Fibroblast of mammary gland (primary cell): ENCODE results near the gene FHIP1B.
A peak's percentile ranks its signal among the peaks of the same experiment; 100 is the strongest.
"Not testable (repeated sequence)": the region's sequence is repeated elsewhere in the genome, so short reads cannot be mapped to it uniquely, and the experiment has no call there.

Experiments
- DNase-seq: peaks from one replicate; pipeline ENCODE4 v3.0.0-alpha.2; 2010; ENCODE audit warnings: low read depth
- H3K4me3 ChIP-seq: 2 replicates; pipeline ENCODE4 v1.5.1; 2011; ENCODE audit warnings: low read depth, mild to moderate bottlenecking, low read length, moderate library complexity; ENCODE audit not compliant: control insufficient read depth
- TF ChIP-seq, protein P1 (sequence below): conservative IDR thresholded peaks from 2 replicates; pipeline ENCODE4 v1.5.1; 2011; ENCODE audit warnings: low read depth, low read length, inconsistent platforms; ENCODE audit not compliant: control insufficient read depth, insufficient read depth

Gene FHIP1B

GRCh38 chr11:6251990-6252473 lies 17.6 kb upstream of the FHIP1B start:
- H3K4me3 ChIP-seq: no peak overlapping the region
- TF ChIP-seq, protein P1, sequence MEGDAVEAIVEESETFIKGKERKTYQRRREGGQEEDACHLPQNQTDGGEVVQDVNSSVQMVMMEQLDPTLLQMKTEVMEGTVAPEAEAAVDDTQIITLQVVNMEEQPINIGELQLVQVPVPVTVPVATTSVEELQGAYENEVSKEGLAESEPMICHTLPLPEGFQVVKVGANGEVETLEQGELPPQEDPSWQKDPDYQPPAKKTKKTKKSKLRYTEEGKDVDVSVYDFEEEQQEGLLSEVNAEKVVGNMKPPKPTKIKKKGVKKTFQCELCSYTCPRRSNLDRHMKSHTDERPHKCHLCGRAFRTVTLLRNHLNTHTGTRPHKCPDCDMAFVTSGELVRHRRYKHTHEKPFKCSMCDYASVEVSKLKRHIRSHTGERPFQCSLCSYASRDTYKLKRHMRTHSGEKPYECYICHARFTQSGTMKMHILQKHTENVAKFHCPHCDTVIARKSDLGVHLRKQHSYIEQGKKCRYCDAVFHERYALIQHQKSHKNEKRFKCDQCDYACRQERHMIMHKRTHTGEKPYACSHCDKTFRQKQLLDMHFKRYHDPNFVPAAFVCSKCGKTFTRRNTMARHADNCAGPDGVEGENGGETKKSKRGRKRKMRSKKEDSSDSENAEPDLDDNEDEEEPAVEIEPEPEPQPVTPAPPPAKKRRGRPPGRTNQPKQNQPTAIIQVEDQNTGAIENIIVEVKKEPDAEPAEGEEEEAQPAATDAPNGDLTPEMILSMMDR: no peak
- peak; percentile 55 for DNase-seq

- TF ChIP-seq, protein P1: peak; percentile 96
- peak; percentile 68 for DNase-seq
Observed at GRCh38 chr11:6251120-6251733, 16.8 kb upstream of the FHIP1B start.

DNA sequence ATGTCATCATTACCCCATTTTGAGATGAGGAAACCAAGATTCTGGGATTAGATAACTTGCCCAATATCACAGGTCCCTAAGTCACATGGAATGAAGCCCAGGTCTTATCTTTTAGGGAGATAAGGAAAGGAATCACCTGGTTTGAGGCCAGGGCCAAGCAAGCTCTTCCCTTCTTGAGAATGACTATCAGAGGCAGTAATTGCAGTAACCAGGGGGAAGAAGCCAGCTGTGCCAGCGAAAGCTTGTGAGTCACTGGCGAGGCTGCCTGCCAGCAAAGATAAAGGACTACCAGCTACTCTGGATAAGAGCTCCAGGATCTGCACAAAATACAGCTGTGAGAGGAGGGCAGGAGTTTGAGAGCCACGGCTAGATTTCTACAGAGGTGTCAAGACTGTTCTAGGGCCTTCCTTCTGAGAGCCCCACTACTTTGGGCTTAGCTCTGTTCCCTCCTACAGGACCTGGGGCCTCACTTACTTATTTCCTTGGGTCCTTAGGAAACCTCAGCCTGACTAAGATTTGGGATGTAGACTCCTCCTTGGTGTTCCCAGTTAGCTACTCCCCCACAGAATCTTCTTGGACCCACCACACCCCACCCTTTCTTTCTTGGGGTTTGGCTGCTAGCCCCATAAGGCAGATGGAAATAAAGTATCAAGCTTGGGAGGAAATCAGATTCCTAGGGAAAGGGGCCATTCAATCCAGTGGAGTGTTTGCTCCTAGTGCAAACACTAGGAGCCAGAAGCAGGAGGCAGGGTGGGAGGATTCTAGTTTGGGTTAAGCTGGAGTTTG lies 15.5 kb upstream of the FHIP1B start:
- peak; percentile 85 for DNase-seq
- TF ChIP-seq, protein P1: no peak
- H3K4me3 ChIP-seq: no peak overlapping the region

More at GRCh38 chr11:6251120-6251733, 16.8 kb upstream of the FHIP1B start:
- no peak overlapping the region for H3K4me3 ChIP-seq

GRCh38 chr11:6248897-6249296 lies 14.5 kb upstream of the FHIP1B start:
- DNase-seq, H3K4me3 ChIP-seq: not testable (repeated sequence)

DNA sequence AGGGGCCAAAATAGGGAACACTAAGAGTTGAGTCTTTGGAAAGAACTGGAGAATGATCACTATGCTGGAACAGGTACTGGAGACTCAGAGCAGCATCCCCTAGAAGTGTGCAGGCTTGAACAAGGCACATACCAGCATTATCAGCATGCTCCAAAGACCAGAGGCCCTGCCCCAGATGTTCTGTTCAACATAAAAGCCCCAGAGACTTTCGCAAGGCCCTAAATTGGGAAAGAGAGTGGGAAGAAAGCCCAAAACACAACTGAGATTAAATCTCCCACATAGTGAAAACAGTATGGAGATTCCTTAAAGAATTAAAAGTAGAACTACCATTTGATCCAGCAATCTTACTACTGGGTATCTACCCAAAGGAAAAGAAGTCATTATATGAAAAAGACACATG lies 13.8 kb upstream of the FHIP1B start:
- TF ChIP-seq, protein P1: no peak

DNA sequence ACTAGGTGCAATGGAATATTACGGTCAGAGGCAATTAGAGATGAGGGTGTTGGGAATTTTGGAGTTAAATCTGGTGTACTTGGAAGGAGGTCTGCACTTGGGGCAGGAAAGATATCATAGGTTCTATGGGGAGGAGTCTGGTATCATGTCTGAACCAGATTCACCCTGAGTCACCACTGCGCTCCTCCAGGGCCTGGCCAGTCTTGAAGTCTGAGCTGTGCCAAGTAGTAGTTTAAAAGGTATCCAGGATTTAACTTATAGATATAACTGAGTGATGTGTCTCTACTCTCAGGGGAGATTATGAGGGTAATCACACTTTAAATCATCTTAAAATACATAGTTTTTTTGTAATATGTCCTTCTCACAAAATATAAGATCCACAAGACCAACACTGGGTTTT lies 11.1 kb upstream of the FHIP1B start:
- TF ChIP-seq, protein P1: no peak
- no peak overlapping the region for H3K4me3 ChIP-seq
- DNase-seq: no peak

More for the DNA sequence above, 13.8 kb upstream of the FHIP1B start:
- peak; percentile 72 for DNase-seq
- no peak overlapping the region for H3K4me3 ChIP-seq

- no peak for DNase-seq
- TF ChIP-seq, protein P1: no peak
- no peak overlapping the region for H3K4me3 ChIP-seq
Observed at GRCh38 chr11:6241316-6241715, 6.9 kb upstream of the FHIP1B start.
